Brain microvascular endothelial cell (primary cell): ENCODE measurements around the gene METTL25.

Experiments used
- DNase-seq: peaks from one replicate; pipeline ENCODE4 v3.0.0-alpha.2; 2020
- H3K27ac ChIP-seq: fragments of 250-450 bp; sonication (Bioruptor Pico); 2 replicates; pipeline ENCODE4 v1.5.1; 2020; ENCODE audit warnings: mild to moderate bottlenecking, moderate library complexity
- H3K27me3 ChIP-seq: fragments of 250-450 bp; sonication (Bioruptor Pico); replicated peaks from 2 replicates; pipeline ENCODE4 v1.5.1; 2020; ENCODE audit warnings: mild to moderate bottlenecking
- H3K36me3 ChIP-seq: fragments of 250-450 bp; sonication (Bioruptor Pico); replicated peaks from 2 replicates; pipeline ENCODE4 v1.5.1; 2020; ENCODE audit warnings: mild to moderate bottlenecking
- H3K4me3 ChIP-seq: 2 replicates; pipeline ENCODE4 v1.5.1; 2011; ENCODE audit warnings: low read depth, mild to moderate bottlenecking, control low read depth, low read length, moderate library complexity
- in situ Hi-C: cut with HindIII; loops from 2 replicates; pipeline ENCODE4 v1.10.0; 2017; ENCODE audit warnings: low sequenced_read_pairs, low pct_ligation_motif_present
- TF ChIP-seq, protein P1 (sequence below): IDR thresholded peaks from 2 replicates; pipeline ENCODE4 v1.5.1; 2011; ENCODE audit warnings: low read depth, mild to moderate bottlenecking, moderate library complexity, low read length, control low read depth, inconsistent platforms; ENCODE audit errors: missing control alignments

METTL25 gene

GRCh38 chr12:82523996-82524395 is 165.7 kb downstream of the METTL25 start:
- Histone ChIP-seq H3K27ac (no peak overlapping the region), H3K36me3 (no peaks in the 10 kb centered on the region), H3K27me3 (no peaks in the 10 kb centered on the region), H3K4me3 (no peak overlapping the region)
- in situ Hi-C loops, result no loop called here
- TF ChIP-seq, protein P1, sequence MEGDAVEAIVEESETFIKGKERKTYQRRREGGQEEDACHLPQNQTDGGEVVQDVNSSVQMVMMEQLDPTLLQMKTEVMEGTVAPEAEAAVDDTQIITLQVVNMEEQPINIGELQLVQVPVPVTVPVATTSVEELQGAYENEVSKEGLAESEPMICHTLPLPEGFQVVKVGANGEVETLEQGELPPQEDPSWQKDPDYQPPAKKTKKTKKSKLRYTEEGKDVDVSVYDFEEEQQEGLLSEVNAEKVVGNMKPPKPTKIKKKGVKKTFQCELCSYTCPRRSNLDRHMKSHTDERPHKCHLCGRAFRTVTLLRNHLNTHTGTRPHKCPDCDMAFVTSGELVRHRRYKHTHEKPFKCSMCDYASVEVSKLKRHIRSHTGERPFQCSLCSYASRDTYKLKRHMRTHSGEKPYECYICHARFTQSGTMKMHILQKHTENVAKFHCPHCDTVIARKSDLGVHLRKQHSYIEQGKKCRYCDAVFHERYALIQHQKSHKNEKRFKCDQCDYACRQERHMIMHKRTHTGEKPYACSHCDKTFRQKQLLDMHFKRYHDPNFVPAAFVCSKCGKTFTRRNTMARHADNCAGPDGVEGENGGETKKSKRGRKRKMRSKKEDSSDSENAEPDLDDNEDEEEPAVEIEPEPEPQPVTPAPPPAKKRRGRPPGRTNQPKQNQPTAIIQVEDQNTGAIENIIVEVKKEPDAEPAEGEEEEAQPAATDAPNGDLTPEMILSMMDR, result no peak
- DNase-seq, result no peak

DNA sequence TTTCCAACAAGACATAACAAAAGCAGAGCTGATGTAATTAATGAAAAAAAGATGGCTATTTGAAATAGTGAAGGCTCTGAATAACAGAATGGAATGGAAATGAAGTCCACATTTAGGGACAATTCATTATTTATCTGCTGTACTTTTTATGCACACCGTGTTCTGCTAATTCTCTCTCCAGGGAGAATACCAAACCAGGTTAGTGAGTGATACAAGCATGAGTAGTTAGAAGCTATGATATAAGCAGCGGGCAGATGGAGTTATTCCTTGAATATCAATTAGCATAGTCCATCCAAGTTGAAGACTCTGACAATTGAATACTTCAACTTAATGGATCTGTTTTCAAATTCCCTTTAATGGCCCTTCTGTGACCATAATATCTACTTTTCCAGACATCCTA is 166.3 kb downstream of the METTL25 start:
- Histone ChIP-seq H3K36me3 (no peaks in the 10 kb centered on the region), H3K4me3 (no peak overlapping the region), H3K27me3 (no peaks in the 10 kb centered on the region), H3K27ac (no peak overlapping the region)
- in situ Hi-C loops, result no loop called here
- DNase-seq, result no peak
- TF ChIP-seq, protein P1, result no peak

- TF ChIP-seq, protein P1, result no peak
- H3K36me3 ChIP-seq, result no peaks in the 10 kb centered on the region
- DNase-seq, result no peak
- H3K27me3 ChIP-seq, result no peaks in the 10 kb centered on the region
- H3K4me3 ChIP-seq, result no peak overlapping the region
- no peak overlapping the region for H3K27ac ChIP-seq
- in situ Hi-C loops, result no loop called here
These were observed 167.3 kb downstream of the METTL25 start for GRCh38 chr12:82525616-82526015.

DNA sequence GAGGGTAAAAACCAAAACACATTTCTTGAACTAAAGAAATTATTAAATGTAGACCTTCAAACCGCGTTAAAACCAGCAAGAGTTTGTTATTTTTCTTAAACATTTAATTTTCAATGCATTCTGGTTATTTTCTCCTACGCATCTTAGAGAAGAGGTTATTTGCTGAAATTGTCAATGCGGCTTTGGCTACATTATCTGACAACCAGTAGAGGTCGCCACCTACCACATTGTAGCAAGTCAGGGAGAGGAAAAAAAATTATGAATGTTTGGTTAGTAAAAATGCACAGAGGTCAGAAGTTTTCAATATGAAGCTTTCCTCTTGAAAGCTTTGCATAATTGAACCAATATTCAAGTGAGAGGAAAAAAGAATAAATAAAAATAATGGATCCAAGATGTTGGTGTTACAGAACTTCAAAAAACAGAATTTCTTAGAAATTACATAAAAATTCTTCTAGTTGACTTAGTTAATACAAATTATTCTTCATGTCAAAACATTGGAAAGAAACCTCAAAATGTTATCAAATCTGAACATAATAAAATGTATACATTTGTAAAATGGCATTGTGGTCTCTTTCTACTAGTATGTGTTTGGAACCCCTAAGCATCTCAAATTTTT is 168.9 kb downstream of the METTL25 start:
- TF ChIP-seq, protein P1, result peak; percentile 86
- H3K36me3 ChIP-seq, result no peaks in the 10 kb centered on the region
- peak; percentile 48 for DNase-seq
- H3K4me3 ChIP-seq, result no peak overlapping the region
- H3K27ac ChIP-seq, result no peak overlapping the region
- no peaks in the 10 kb centered on the region for H3K27me3 ChIP-seq
- in situ Hi-C loops, result no loop called here
